Forelimb muscle (tissue), 1 donor: Measurements from ENCODE around the gene SUPV3L1. TPM values are rescaled to one million over a fixed set of nuclear protein-coding genes. Genes with fewer than 3 reads are reported as not detected.

Experiments
- polyA plus RNA-seq: library from polyadenylated mRNA; unstranded; fragments of 120-200 nt; gene quantifications from one replicate; pipeline ENCODE4 v1.2.1, GENCODE V29; 2013; ENCODE audit not compliant: insufficient read length

SUPV3L1 gene
- polyA plus RNA-seq, 1 donor, result 30.0 TPM

Other genes with a start within 250 kb of the SUPV3L1 start
- 43.1 TPM for gene DDX21, start 224.1 kb upstream of the SUPV3L1 start, polyA plus RNA-seq
- 23.4 TPM for gene KIFBP, start 191.4 kb upstream of the SUPV3L1 start, polyA plus RNA-seq
- 23.1 TPM for gene SRGN, start 92.1 kb upstream of the SUPV3L1 start, polyA plus RNA-seq
- 41.6 TPM for gene VPS26A, start 56.1 kb upstream of the SUPV3L1 start, polyA plus RNA-seq
- gene HKDC1, start 40.1 kb downstream of the SUPV3L1 start, polyA plus RNA-seq, result not detected
- gene HK1, start 98.3 kb downstream of the SUPV3L1 start, polyA plus RNA-seq, result 28.6 TPM
- 0.59 TPM for gene TACR2, start 236.7 kb downstream of the SUPV3L1 start, polyA plus RNA-seq